Fibroblast of mammary gland (primary cell): Measurements from ENCODE around the gene TXNDC11.
A peak's percentile ranks its signal among the peaks of the same experiment; 100 is the strongest.
"Not testable (repeated sequence)": the region's sequence is repeated elsewhere in the genome, so short reads cannot be mapped to it uniquely, and the experiment has no call there.

ENCODE experiments used
- DNase-seq: peaks from one replicate; pipeline ENCODE4 v3.0.0-alpha.2; 2010; ENCODE audit warnings: low read depth
- H3K4me3 ChIP-seq: 2 replicates; pipeline ENCODE4 v1.5.1; 2011; ENCODE audit warnings: low read depth, mild to moderate bottlenecking, low read length, moderate library complexity; ENCODE audit not compliant: control insufficient read depth
- CTCF ChIP-seq: conservative IDR thresholded peaks from 2 replicates; pipeline ENCODE4 v1.5.1; 2011; ENCODE audit warnings: low read depth, low read length, inconsistent platforms; ENCODE audit not compliant: control insufficient read depth, insufficient read depth

Gene TXNDC11

GRCh38 chr16:11742536-11743307, at the start of gene TXNDC11:
Gene TXNDC11, minus strand, starts transcription at chr16:11742857. Its CDS starts 127 bp downstream, at chr16:11742730.
- peak within 1 kb of the TSS; percentile 90 for H3K4me3 ChIP-seq
- TF ChIP-seq CTCF: no peak
- DNase-seq: peak; percentile 97

- no peak for DNase-seq
- no peak overlapping the region for H3K4me3 ChIP-seq
- TF ChIP-seq CTCF: no peak
Measured at GRCh38 chr16:11791144-11791828, 48.6 kb upstream of the TXNDC11 start.

GRCh38 chr16:11788914-11789313, 46.3 kb upstream of the TXNDC11 start:
- H3K4me3 ChIP-seq: no peak overlapping the region
- no peak for TF ChIP-seq CTCF
- no peak for DNase-seq

GRCh38 chr16:11784980-11785599, 42.4 kb upstream of the TXNDC11 start:
- DNase-seq, H3K4me3 ChIP-seq: not testable (repeated sequence)

GRCh38 chr16:11784381-11784780, 41.7 kb upstream of the TXNDC11 start:
- H3K4me3 ChIP-seq, DNase-seq: not testable (repeated sequence)

GRCh38 chr16:11784038-11784369, 41.3 kb upstream of the TXNDC11 start:
- no peak for TF ChIP-seq CTCF
- no peak for DNase-seq
- H3K4me3 ChIP-seq: no peak overlapping the region

GRCh38 chr16:11783319-11784037, 40.8 kb upstream of the TXNDC11 start:
- DNase-seq: no peak
- no peak overlapping the region for H3K4me3 ChIP-seq
- TF ChIP-seq CTCF: no peak
